Posterior vena cava (tissue), 2 donors: ENCODE measurements around the gene NDUFA12. TPM values are rescaled to one million over a fixed set of nuclear protein-coding genes. Genes with fewer than 3 reads are reported as not detected.
"Not testable (repeated sequence)": the region's sequence is repeated elsewhere in the genome, so short reads cannot be mapped to it uniquely, and the experiment has no call there.

Experiments used
- DNase-seq: peaks from one replicate; pipeline ENCODE4 v3.0.0-alpha.2; 2020; ENCODE audit warnings: low spot score
- intact Hi-C, 2 donors: fragments of 100-400 bp; cut with DNase I; formaldehyde crosslinking; loops; one replicate each; pipeline versions ENCODE4 v1.14.1 to v1.14.2; 2022 to 2023
- total RNA-seq, 2 donors: library from RNA; stranded (reverse); fragmentation: NEBNext Ultra II Directional; extraction: Animal tissue kit (Norgen Biotek cat#: 25700); gene quantifications; one replicate each; pipeline ENCODE4 v1.2.1, GENCODE V29; 2021
- donor health status: DM: yes; HTN: yes; CAD: no.
- donor health status: DM: yes; HTN: yes; CAD: no.

Gene NDUFA12
- total RNA-seq, 2 donors from 2014 or later = 81.0 to 86.5 TPM

DNA sequence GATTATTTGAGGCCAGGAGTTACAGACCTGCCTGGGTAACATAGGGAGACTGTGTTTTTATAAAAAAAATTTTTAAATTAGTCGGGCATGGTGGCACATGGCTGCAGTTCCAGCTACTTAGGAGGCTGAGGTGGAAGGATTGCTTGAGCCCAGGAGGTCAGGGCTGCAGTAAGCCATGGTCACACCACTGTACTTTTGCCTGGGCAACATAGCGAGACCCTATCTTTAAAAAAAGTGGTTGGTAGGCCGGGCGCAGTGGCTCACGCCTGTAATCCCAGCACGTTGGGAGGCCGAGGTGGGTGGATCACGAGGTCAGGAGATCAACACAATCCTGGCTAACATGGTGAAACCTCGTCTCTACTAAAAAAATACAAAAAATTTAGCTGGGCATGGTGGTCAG is 18.4 kb downstream of the NDUFA12 start:
- intact Hi-C loops, DNase-seq: not testable (repeated sequence)

DNA sequence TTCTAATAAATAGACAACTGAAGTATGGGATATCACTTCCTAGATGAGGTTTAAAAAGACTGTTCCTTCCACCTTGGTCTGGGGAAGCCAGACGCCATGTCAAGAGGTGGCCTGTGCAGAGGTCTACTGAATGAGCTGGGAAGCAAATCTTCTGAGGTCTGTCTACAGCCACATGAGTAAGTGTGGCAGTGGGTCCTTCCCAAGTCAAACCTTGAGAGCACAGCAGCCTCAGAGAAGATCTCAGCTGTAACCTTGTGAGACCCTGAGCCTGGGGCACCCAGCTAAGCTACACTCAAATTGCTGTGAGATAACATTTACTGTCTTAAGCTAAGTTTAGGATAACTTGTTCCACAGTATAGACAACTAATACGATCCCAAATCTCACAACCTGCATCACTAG is 20.2 kb downstream of the NDUFA12 start:
- no peak for DNase-seq
- intact Hi-C loops = no loop called here

DNA sequence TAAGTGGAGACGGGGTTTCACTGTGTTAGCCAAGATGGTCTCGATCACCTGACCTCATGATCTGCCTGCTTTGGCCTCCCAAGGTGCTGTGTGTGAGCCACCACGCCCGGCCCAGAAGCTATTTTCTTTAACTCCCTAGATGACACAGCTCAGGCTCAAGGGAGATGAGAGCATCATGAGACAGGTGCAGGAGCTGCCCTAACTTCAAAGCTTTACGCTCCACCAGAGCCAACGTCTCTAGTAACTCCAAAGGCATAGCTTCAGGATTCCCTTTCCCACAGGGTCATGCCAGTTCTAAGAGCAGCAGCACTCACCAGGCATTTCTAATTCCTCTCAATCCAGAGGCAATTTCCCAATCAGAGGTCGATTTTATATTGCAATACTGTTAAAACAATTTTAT is 21.0 kb downstream of the NDUFA12 start:
- intact Hi-C loops = no loop called here
- no peak for DNase-seq

DNA sequence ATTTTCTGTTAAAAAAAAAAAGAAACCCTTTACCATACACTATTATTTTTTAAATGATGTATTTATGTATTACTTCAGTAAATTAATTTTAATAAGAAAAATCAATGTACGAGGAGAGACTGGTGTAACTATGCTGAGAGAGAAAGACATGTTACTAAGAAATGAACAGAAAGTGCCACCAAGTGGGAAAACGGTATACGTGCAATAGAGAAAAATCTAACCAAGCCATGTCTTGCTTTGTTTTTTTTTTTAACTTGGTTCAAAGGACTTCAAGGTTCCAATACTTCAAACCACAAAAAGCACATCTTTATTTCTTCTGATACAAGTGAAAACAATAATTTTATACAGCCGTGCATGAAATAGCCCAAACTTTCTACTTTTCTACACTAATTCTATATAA is 22.9 kb downstream of the NDUFA12 start:
- intact Hi-C loops = no loop called here
- no peak for DNase-seq

DNA sequence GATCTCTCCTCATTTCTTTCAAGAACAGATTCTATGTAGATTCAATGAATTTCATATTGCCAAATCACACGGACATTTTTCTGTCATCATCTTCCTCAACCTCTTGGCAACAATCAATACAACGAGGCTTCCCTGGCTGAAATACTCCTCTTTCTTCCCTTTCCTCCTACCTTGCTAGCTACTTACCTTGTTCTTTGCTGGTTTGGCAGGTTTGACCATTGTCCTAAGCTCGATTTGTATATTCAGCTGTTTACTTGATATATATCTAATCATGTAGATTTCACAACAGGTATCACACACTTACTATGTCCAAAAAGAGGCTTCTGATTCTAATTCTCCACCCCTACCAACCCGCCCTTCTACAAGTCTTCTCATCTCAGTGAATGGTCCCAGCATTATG is 23.6 kb downstream of the NDUFA12 start:
- intact Hi-C loops = no loop called here

DNA sequence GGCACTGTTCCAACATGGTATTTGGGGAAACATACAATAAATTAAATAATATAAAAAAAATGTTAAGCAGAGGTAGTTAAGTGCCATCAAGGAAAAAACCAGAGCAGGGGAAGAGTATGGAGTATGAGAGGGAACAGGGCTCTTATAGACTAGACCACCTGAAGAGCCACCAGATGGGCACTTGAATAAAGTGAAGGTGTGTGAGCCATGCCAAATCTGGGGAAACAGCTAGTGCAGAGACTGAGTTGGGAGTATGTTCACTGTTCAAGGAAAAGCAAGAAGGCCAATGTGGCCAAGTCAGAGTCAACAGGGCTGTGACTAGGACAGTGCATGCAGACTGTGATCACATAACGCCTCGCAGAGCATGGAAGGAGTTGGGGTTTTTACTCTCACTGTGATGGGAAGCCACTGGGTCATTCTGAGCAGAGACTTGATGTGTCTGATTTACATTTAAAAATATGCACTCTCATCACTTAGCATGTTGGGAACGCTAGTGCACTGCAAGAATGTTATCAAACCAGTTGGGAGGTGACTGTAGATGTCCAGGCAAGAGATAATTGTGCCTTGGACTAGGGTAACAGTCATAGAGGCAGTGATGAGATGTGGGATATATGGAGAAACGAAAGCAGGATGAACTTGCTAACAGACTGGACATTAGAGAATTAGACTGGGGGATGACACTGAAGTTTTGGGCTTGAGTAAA is 25.6 kb downstream of the NDUFA12 start:
- intact Hi-C loops = no loop called here

More for the DNA sequence above, 23.6 kb downstream of the NDUFA12 start:
- no peak for DNase-seq

DNA sequence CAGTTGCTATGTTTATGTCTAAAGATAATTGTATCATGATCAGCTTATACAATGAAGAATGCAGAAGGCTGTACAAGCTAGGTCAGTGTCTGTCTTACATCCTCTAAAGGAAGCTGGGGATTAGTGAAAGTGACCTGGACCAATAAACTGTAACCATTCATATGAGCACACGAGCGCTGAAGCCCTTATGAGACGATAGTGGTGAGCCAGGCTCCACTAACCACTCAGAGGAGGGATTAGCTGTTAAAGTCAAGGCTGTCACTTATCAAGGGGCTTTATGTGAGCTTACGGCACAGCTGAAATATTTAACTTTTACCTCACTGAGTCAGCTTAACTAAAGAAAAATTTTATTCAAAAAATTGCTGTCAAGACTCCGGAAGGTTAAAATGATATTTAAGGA is 30.3 kb downstream of the NDUFA12 start:
- DNase-seq = no peak
- intact Hi-C loops = no loop called here

More for the DNA sequence above, 25.6 kb downstream of the NDUFA12 start:
- DNase-seq = no peak

DNA sequence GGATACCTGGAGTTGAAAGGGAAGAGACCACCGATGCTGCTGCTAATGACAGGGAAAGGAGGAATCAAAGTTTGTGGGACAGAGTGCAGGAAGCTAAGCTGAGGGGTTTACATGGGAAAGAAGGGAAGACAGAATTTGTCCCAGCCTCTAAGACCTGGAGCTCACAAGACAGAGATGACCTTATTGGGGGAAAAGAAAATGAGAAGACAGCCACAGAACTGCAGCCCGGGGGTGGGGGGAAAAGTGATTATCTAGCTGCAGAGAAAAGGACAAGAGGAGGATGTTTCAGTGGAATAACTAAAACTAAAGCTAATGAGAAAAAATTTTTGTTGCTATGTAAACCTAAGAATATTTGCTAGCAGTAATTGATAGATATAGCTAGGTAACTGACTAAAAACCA is 30.7 kb downstream of the NDUFA12 start:
- no peak for DNase-seq
- intact Hi-C loops = no loop called here

DNA sequence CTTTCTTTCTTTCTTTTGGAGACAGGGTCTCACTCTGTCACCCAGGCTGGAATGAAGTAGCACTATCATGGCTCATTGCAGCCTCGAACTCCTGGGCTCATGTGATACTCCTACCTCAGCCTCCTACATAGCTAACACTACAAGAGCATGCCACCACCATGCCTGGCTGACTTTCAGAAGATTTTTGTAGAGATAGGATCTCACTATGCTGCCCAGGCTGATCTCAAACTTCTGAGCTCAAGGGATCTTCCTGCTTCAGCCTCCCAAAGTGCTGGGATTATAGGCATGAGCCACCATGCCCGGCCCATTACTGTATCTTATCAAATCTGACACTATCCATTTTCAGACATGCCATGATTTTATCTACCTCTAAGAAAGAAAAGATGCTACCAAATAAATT is 31.6 kb downstream of the NDUFA12 start:
- no peak for DNase-seq
- intact Hi-C loops = no loop called here

DNA sequence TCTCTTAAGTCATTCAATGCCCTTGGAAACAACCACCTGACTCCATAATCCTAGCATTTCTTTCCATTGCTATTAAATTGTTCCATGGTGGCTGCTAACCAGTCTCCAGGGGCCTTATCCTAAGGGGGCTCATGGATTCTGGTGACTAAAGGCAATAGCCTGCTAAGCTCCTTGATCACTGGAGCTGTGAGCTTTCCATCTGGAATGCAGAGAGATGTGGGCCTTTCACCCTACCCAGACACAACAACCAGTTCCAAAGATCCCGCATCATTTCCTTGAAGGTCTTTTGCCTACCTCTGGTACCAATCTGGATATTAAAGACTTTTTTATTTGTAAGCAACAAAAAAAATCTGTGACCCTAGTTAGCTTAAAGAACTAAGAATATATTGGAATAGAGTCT is 32.9 kb downstream of the NDUFA12 start:
- no peak for DNase-seq
- intact Hi-C loops = no loop called here

DNA sequence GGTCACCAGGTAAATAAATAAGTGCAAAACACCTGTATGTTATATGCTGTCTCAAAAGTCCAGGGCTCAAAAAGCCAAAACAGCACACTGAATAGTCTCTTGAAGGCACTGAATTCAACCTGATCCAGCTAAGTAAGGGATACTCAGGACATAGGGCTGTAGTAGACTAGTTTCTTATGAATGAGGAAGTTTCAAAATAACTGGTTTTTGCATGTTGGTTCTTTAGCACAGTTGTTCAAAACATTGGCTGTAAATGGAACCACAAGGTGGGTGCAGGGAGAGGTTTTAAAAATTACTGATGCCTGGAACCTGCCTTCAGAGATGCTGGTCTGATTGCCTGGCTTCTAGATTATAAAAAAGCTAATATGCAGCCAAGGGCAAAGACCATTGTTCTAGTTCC is 34.1 kb downstream of the NDUFA12 start:
- intact Hi-C loops = no loop called here

DNA sequence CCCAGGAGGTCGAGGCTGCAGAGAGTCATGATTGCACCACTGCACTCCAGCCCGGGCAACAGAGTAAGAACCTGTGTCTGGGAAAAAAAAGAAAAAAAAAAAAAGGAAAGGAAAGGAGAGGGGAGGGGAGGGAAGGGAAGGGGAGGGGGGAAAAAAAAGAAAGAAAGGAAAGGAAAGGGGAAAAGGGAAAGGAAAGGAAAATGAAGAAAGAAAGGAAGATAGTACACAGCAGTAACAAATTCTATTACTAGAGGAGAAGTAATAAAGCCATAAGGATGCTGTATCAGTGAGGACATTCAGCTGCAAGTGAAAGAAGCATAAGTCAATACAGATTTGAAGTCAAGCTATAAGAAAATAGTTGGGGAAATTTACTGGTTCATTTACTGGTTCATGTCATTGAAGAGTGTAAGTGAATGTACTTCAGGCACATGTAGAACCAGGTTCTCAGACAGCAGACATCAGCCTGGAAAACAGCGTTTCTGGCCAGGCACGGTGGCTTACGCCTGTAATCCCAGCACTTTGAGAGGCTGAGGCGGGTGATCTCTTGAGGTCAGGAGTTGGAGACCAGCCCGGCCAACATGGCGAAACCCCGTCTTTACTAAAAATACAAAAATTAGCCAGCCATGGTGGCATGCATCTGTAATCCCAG is 37.4 kb downstream of the NDUFA12 start:
- DNase-seq = no peak
- intact Hi-C loops = no loop called here

More for the DNA sequence above, 34.1 kb downstream of the NDUFA12 start:
- no peak for DNase-seq

DNA sequence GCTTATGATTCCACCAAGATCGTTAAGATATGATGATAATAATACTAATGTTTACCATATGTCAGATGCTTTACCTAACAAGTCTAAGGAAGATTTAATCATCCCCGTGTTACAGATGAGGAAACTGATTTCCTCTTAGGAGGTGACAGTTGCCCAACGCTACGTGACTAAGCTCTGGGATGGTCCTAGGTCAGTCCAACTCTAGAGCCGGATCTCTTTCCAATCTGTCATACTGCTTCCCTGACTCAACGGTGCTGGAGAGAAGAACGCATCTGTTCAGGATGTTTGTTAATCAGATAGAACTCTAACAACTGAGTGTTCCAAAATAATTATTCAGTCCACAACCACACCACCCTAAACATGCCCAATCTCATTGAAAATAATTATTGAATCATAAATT is 39.8 kb downstream of the NDUFA12 start:
- DNase-seq = no peak
- intact Hi-C loops = no loop called here

DNA sequence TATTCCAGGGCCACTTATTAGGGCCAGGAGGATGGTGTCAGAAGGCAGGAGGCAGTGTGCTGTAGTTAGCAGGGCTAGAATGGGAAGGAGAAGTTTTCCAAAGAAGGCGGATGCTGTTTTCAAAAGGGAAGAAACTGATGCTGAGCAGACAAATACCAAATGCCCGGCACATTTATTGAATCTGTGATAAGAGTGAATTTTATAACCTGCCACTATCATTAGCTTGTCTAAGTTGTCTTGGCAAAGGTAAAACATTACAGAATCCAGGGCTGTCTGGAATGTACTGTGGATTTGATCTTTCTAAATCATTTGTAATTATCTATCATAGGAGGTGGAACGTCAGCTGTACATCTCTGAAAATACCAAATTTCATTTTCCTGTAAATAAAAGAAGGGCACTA is 40.8 kb downstream of the NDUFA12 start:
- intact Hi-C loops = no loop called here

DNA sequence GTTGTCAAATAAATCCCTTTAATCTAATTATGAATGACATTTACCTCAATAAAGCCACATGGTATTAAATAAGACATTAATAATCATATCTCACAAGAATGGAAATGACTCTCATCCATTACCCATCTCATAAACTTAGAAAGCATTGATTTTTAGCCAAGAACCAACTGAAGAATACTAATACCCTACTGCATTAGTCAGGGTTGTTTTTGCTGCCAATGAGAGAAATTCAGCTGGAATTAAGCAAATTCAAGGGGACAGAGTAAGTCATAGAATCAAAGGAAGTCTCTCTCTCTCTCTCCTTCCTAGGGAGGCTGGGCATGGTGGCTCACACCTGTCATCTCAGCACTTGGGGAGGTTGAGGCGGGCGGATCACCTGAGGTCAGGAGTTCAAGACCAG is 41.6 kb downstream of the NDUFA12 start:
- DNase-seq = no peak

More for the DNA sequence above, 40.8 kb downstream of the NDUFA12 start:
- no peak for DNase-seq

DNA sequence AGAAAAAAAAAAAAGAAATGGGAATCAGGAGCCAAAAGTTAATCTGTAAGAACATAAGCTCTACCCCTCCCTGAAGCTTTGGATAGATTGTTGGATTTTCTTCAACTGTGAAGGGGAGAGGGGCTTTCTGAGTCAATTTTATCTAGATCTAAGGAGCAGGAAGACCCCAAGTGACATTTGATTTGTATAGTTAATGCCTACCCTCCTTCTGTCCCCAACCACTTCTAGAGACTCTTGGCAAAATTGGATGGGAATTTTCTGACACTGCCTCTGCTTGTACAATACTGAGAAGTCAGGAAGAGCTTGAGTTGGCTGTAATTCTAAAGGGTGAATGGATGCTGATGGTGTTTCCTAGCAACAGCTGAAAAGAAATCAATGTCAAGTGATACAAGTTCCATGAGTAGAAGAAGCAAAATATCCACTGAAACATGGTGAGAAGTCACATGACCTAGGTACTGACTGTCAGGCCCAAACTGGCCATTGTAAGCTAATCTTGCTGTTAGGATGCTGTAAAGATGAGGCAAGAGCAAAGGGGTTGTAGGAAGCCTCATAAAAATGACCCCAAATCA is 42.2 kb downstream of the NDUFA12 start:
- no peak for DNase-seq
- intact Hi-C loops = no loop called here

More for the DNA sequence above, 41.6 kb downstream of the NDUFA12 start:
- intact Hi-C loops = no loop called here

DNA sequence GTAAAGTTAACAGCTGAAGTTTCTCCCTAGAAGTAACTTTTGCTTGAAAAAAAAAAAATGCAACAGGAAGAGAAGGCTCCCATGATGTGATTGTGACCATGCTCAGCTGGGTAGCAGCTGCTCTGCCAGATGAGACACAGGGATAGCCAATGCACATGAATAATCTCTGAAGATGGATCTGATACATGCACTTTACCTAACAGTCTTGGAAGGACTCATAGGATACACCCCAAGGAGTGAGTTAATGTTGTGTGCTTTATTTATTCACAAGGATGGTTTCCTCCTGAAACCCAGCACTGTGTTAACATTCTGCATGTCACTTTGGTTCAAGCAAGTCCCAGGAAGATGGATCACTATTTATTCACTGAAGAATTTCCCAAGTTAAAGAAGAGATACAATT is 46.5 kb downstream of the NDUFA12 start:
- intact Hi-C loops = no loop called here
- no peak for DNase-seq

DNA sequence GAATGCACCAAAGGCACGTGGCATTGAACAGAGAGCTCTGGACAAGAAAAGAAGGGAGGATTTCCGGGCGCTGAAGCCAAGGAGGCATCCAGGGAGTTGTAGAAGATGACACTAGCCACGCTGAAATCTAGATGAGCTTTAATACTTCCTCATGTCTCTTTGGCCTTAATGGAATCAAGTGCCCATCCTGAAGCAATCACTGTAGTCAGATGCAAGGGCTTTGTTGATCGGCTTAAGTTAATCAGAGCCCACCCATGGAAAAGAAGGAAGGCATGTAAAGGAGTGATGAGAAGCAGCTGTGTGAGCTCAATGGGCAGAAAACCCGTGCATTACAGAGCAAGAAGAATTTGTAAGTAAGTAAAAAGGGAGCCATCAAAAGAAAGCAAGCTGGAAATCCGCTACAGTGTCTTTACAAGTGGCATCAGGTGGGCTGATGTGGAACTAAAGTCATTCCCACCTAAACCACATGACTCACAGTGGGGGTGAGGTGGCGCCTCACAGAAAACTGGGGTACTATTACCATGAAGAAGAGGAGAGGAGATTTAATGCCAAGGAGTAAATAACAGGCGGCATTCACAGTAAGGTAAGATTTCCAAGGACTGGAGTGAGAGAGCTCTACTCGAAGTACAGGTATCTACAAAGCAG is 48.4 kb downstream of the NDUFA12 start:
- no peak for DNase-seq
- intact Hi-C loops = no loop called here

DNA sequence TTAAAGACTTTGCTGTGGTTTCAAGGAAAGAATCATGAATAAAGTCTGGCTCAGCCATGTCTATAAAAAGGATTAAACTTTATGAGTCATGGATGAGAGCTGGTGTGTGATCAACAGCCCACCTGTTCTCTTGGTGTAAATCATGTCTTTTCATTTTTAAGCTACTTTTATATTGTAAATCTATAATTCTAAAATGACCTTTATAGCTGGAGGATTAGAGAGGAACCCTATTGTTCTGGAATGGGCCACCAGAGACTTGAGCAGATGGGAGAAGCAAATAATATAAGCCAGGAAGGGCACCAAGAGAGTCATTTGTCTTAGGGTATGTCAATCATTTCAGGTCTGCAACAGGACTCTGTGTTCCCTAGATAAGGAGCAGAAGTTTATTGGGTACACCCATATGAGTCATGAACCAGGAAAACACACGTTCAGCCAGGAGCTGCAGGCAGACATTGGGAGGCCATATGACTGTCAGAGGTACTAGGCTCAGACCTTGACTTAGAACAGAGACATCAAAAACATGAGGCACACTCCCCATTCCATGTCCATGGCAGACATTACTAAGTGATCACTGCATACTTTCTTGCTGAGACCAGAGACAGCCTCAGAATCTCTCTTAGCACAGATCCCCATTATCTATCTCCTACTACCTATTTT is 49.3 kb downstream of the NDUFA12 start:
- intact Hi-C loops = no loop called here
- DNase-seq = no peak

DNA sequence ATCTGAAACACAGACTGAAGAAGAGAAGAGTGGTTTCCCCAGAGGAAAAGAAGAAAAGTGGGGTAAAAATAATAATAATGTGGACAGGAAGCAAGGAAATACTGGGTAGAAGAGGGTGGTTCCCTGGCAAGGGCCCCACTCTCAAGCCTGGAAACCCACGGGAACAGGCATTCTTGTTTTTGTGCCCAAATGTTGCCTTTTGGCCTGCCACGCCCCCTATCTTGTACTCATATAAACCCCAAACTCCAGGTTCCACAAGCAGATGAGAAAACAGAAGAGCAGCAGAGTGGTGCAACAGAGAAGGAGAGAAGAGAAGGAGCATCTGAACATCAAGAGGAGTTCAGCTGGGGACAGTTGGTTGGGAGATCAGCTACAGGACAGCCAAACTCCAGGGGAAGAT is 51.2 kb downstream of the NDUFA12 start:
- DNase-seq = no peak
- intact Hi-C loops = no loop called here
